GM12864 (cell line): ENCODE measurements around the gene CXCR2.

ENCODE experiments used
- DNase-seq: peaks from one replicate; pipeline ENCODE4 v3.0.0-alpha.2; 2011; ENCODE audit warnings: low read depth
- H3K4me3 ChIP-seq: 2 replicates; pipeline ENCODE4 v1.5.1; 2011; ENCODE audit warnings: mild to moderate bottlenecking, low read depth, low read length, control low read depth
- TF ChIP-seq, protein P1 (sequence below): IDR thresholded peaks from 2 replicates; pipeline ENCODE4 v1.5.1; 2011; ENCODE audit warnings: low read depth, mild to moderate bottlenecking, moderate library complexity, low read length, control low read depth, inconsistent platforms; ENCODE audit errors: missing control alignments

CXCR2 gene

DNA sequence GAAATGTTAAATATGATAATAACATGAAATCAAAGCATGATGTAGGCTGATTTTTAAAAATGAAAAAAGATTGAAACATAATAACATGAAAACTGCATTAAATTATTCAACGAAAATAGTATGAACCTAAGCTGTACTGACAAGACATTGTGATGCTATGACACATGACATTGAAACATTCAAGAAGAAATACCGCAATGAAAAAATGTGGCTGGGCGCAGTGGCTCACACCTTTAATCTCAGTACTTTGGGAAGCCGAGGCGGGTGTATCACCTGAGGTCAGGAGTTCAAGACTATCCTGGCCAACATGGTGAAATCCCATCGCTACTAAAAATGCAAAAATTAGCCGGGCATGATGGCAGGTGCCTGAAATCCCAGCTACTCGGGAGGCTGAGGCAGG, 26.3 kb downstream of the CXCR2 start:
- DNase-seq = no peak
- TF ChIP-seq, protein P1, sequence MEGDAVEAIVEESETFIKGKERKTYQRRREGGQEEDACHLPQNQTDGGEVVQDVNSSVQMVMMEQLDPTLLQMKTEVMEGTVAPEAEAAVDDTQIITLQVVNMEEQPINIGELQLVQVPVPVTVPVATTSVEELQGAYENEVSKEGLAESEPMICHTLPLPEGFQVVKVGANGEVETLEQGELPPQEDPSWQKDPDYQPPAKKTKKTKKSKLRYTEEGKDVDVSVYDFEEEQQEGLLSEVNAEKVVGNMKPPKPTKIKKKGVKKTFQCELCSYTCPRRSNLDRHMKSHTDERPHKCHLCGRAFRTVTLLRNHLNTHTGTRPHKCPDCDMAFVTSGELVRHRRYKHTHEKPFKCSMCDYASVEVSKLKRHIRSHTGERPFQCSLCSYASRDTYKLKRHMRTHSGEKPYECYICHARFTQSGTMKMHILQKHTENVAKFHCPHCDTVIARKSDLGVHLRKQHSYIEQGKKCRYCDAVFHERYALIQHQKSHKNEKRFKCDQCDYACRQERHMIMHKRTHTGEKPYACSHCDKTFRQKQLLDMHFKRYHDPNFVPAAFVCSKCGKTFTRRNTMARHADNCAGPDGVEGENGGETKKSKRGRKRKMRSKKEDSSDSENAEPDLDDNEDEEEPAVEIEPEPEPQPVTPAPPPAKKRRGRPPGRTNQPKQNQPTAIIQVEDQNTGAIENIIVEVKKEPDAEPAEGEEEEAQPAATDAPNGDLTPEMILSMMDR = no peak

DNA sequence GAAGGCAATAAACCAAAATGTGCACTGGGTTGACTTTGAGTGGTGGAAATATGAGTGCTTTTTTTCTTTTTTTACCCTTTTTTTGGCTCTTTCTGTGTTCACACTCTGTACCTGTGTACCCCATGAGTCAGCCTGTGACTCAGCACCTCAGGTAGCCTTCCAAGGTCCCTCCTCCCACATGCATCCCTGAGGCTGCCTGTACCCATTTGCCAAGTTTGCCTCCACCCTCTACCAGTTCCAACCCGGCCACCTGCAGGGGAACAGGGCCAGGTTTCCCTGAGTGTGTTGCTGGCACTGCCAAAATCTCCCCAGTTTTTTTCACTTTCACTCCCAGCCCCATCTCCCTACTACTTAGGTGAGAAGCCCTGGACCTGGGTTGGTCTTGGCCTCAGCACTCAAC, 26.9 kb downstream of the CXCR2 start:
- TF ChIP-seq, protein P1 = no peak
- DNase-seq = no peak
- no peak overlapping the region for H3K4me3 ChIP-seq

More for the DNA sequence above, 26.3 kb downstream of the CXCR2 start:
- H3K4me3 ChIP-seq = no peak overlapping the region

DNA sequence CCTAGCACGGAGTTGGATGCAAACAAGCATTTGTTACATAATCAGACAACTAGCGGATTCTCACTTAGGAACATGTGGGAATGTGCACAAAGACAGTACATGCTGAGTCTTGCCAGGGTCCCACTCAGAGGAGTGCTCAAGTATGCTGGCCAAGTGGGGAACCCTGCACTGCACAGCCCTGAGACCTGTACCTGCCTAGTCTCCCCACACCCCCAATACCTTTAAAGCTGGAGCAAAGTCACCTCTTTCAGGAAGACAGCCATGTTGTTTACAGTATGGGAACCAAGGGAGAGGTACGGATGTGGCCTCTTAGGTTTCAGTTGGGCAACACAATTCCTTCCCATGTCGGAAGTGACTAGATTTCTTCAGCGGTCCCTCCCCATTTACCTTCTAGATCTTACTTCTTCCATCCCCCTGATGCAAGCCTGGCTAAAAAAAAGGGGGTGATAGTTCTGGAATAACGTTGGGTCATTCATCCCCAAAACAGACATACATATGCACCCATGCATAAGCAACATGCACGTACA, 30.2 kb downstream of the CXCR2 start:
- no peak for DNase-seq
- TF ChIP-seq, protein P1 = no peak
- H3K4me3 ChIP-seq = no peak overlapping the region

DNA sequence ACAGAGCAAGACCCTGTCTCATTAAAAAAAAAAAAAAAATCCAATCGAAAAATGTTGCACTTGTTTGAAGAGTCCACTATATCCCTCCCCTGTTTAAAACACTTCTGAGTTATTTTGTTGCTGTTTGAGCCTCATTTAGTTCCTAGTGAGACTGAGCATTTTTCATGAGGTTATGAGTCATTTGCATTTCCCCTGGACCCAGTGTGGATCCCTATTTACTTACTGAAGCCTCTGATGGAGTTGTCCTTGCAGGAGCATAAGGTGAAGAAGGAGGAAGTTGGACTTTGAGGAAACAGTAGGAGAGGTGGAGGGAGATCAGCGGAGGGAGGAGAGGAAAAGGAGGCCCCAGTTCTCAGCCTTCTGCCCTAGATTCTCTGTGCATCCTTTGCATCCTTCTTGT, 35.8 kb downstream of the CXCR2 start:
- TF ChIP-seq, protein P1 = no peak
- DNase-seq = no peak
- no peak overlapping the region for H3K4me3 ChIP-seq

DNA sequence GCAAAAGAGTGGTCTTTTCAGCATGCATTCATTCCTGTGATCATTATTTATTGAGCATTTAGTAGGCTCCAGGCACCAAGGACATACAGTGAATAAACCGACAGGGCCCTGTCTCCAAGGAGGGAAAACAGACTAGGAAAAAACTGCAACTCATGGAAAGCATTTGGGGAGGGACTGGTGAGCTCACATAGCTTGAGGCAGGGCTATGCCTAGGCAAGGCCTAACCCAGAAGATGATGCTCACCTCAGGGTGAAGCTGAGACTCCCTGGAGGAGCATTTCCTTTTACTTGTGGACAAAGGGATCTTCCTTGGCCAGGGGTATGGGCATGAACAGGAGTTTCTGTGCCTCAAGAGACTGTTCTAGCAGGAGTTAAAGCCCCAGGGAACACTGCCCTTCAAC, 37.0 kb downstream of the CXCR2 start:
- no peak overlapping the region for H3K4me3 ChIP-seq
- TF ChIP-seq, protein P1 = no peak

DNA sequence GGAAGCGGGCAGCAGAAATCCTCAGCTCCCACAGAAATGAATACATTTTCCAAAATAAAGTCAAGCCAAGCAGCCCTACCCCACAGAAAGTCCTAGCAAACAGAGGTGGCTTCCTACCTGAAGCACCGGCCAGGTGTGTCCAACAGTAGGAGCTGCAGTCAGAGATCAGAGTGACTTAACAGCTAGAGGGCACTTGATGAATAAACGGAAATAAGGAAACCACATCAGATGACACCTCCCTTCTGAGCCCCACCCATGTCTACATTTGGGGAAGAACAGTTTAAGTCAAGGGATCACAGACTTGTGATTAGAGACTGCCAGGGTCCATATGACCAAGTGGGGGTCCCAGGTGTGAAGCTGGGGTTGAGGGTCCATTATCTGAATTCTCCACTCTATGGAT, 41.0 kb downstream of the CXCR2 start, which contains the start of gene CXCR1:
Gene CXCR1 (minus strand): TSS at position 172 of the 400 bp plus-strand sequence. CDS start 1,751 bp downstream, outside the sequence.
- TF ChIP-seq, protein P1 = no peak
- no peak for DNase-seq
- H3K4me3 ChIP-seq = no peak within 1 kb of the TSS

More for the DNA sequence above, 37.0 kb downstream of the CXCR2 start:
- no peak for DNase-seq

DNA sequence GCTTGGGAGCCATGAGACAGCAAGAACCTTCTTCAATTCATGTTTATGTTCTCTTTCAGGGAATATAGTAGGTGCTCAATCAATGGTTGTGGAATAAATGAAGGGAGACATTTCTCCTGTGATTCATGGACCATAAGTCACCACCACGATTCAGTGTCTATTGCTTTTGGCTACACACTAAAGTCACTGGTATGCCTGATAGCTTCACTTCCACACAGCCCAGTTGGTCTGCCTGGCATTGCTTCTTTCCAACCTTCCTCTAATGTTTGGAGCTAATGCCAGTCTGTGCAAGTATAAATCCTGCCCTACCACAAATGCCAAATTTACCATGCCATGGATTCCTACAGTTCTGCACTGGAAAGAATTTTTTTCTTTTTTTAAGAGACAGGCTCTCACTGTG, 42.2 kb downstream of the CXCR2 start:
- H3K4me3 ChIP-seq = no peak overlapping the region
- no peak for DNase-seq
- TF ChIP-seq, protein P1 = no peak
